HEK293 (cell line): ENCODE measurements around the gene GNB5.

Experiments used
- CTCF ChIA-PET: fragments of 350-600 bp; formaldehyde crosslinking; extraction: SDS; loops from one replicate; lab custom pipeline; 2021; ENCODE audit warnings: antibody characterized with exemption; lab: Yijun Ruan, JAX
- POLR2A ChIA-PET: fragments of 300-600 bp; formaldehyde crosslinking; extraction: SDS; loops from one replicate; lab custom pipeline; 2020; ENCODE audit warnings: antibody characterized with exemption, inconsistent platforms; lab: Yijun Ruan, JAX
- H3K27ac ChIP-seq: fragments of 200-500 bp; sonication (Bioruptor generic); 2 replicates; pipeline ENCODE4 v1.5.1; 2014; ENCODE audit warnings: low read depth, low read length, control low read depth, inconsistent platforms; ENCODE audit errors: extremely low read depth
- H3K36me3 ChIP-seq, 2 experiments: fragments of 200-500 bp in 1 of 2; sonication (Bioruptor generic) in 1 of 2; 1 replicate in 1 of 2; 2 replicates in 1 of 2; pipeline ENCODE4 v1.5.1; 2014 to 2017; ENCODE audit warnings: inconsistent platforms in 2 of 2, low read length in 2 of 2; ENCODE audit not compliant: control insufficient read depth in 2 of 2, insufficient read depth in 1 of 2
- H3K4me1 ChIP-seq: fragments of 200-500 bp; sonication (Bioruptor generic); 2 replicates; pipeline ENCODE4 v1.5.1; 2014; ENCODE audit warnings: mild to moderate bottlenecking, low read length, inconsistent platforms; ENCODE audit not compliant: control insufficient read depth, insufficient read depth
- H3K4me3 ChIP-seq: 2 replicates; pipeline ENCODE4 v1.5.1; 2011; ENCODE audit warnings: low read depth, mild to moderate bottlenecking, control low read depth, low read length, moderate library complexity
- H3K9me3 ChIP-seq: fragments of 200-500 bp; sonication (Bioruptor generic); 2 replicates; pipeline ENCODE4 v1.5.1; 2014; ENCODE audit warnings: low read depth, low read length, inconsistent platforms; ENCODE audit not compliant: control insufficient read depth, insufficient read depth
- GLI4 ChIP-seq: fragments of 450-650 bp; formaldehyde crosslinking; IDR thresholded peaks from 2 replicates; pipeline ENCODE4 v1.5.1; 2016; ENCODE audit warnings: missing biosample characterization, missing genetic modification characterization
- HOXA7 ChIP-seq: sonication (generic); formaldehyde crosslinking; IDR thresholded peaks from 2 replicates; pipeline ENCODE4 v1.8.1; 2022; ENCODE audit warnings: missing genetic modification reagents, borderline replicate concordance
- KLF16 ChIP-seq: fragments of 450-650 bp; formaldehyde crosslinking; IDR thresholded peaks from 2 replicates; pipeline ENCODE4 v1.5.1; 2017; ENCODE audit warnings: missing biosample characterization, missing genetic modification characterization
- KLF9 ChIP-seq: fragments of 450-650 bp; formaldehyde crosslinking; IDR thresholded peaks from 2 replicates; pipeline ENCODE4 v1.5.1; 2016; ENCODE audit warnings: missing biosample characterization, missing genetic modification characterization, low read depth
- ZBTB21 ChIP-seq: fragments of 450-650 bp; formaldehyde crosslinking; IDR thresholded peaks from 2 replicates; pipeline ENCODE4 v1.5.1; 2017; ENCODE audit warnings: missing biosample characterization, missing genetic modification characterization
- ZBTB26 ChIP-seq: fragments of 450-650 bp; formaldehyde crosslinking; optimal IDR thresholded peaks from 2 replicates; pipeline ENCODE3; 2016; ENCODE audit warnings: missing biosample characterization, mild to moderate bottlenecking, missing genetic modification characterization
- ZBTB44 ChIP-seq: fragments of 450-650 bp; IDR thresholded peaks from 2 replicates; pipeline ENCODE4 v1.5.1; 2018; ENCODE audit warnings: missing biosample characterization, mild to moderate bottlenecking, missing genetic modification characterization
- ZBTB8A ChIP-seq: fragments of 450-650 bp; formaldehyde crosslinking; IDR thresholded peaks from 2 replicates; pipeline ENCODE4 v1.5.1; 2016; ENCODE audit warnings: missing biosample characterization, missing genetic modification characterization
- ZNF132 ChIP-seq: fragments of 450-650 bp; formaldehyde crosslinking; IDR thresholded peaks from 2 replicates; pipeline ENCODE4 v1.5.1; 2017; ENCODE audit warnings: missing biosample characterization, missing genetic modification characterization, borderline replicate concordance
- ZNF138 ChIP-seq: fragments of 450-650 bp; formaldehyde crosslinking; IDR thresholded peaks from 2 replicates; pipeline ENCODE4 v1.5.1; 2016; ENCODE audit warnings: missing biosample characterization, missing genetic modification characterization, borderline replicate concordance
- ZNF155 ChIP-seq: fragments of 450-650 bp; formaldehyde crosslinking; IDR thresholded peaks from 2 replicates; pipeline ENCODE4 v1.5.1; 2016; ENCODE audit warnings: missing biosample characterization, missing genetic modification characterization
- ZNF175 ChIP-seq: fragments of 450-650 bp; formaldehyde crosslinking; IDR thresholded peaks from 2 replicates; pipeline ENCODE4 v1.5.1; 2016; ENCODE audit warnings: missing biosample characterization, missing genetic modification characterization
- ZNF184 ChIP-seq: fragments of 450-650 bp; IDR thresholded peaks from 2 replicates; pipeline ENCODE4 v1.5.1; 2018; ENCODE audit warnings: missing biosample characterization, mild to moderate bottlenecking, missing genetic modification characterization
- ZNF221 ChIP-seq: fragments of 450-650 bp; formaldehyde crosslinking; IDR thresholded peaks from 2 replicates; pipeline ENCODE4 v1.5.1; 2017; ENCODE audit warnings: missing biosample characterization, missing genetic modification characterization, borderline replicate concordance
- ZNF426 ChIP-seq: fragments of 450-650 bp; formaldehyde crosslinking; IDR thresholded peaks from 2 replicates; pipeline ENCODE4 v1.5.1; 2017; ENCODE audit warnings: missing biosample characterization, missing genetic modification characterization, mild to moderate bottlenecking, inconsistent platforms, moderate library complexity
- ZNF510 ChIP-seq: fragments of 450-650 bp; formaldehyde crosslinking; IDR thresholded peaks from 2 replicates; pipeline ENCODE4 v1.5.1; 2018; ENCODE audit warnings: mild to moderate bottlenecking, missing genetic modification characterization, missing biosample characterization; ENCODE audit not compliant: insufficient replicate concordance
- ZNF610 ChIP-seq: fragments of 450-650 bp; formaldehyde crosslinking; IDR thresholded peaks from 2 replicates; pipeline ENCODE4 v1.5.1; 2016; ENCODE audit warnings: missing biosample characterization, missing genetic modification characterization, borderline replicate concordance
- ZNF623 ChIP-seq: fragments of 450-650 bp; formaldehyde crosslinking; IDR thresholded peaks from 2 replicates; pipeline ENCODE4 v1.5.1; 2016; ENCODE audit warnings: missing biosample characterization, missing genetic modification characterization
- ZNF639 ChIP-seq: fragments of 450-650 bp; formaldehyde crosslinking; IDR thresholded peaks from 2 replicates; pipeline ENCODE4 v1.5.1; 2016; ENCODE audit warnings: missing biosample characterization, missing genetic modification characterization
- ZNF664 ChIP-seq: fragments of 450-650 bp; formaldehyde crosslinking; IDR thresholded peaks from 2 replicates; pipeline ENCODE4 v1.5.1; 2016; ENCODE audit warnings: missing biosample characterization, missing genetic modification characterization
- ZNF707 ChIP-seq: fragments of 450-650 bp; formaldehyde crosslinking; IDR thresholded peaks from 2 replicates; pipeline ENCODE4 v1.5.1; 2016; ENCODE audit warnings: missing biosample characterization, missing genetic modification characterization
- ZNF776 ChIP-seq: fragments of 450-650 bp; formaldehyde crosslinking; IDR thresholded peaks from 2 replicates; pipeline ENCODE4 v1.5.0; 2017; ENCODE audit warnings: missing biosample characterization, missing genetic modification characterization, borderline replicate concordance
- ZNF830 ChIP-seq: fragments of 450-650 bp; IDR thresholded peaks from 2 replicates; pipeline ENCODE4 v1.5.0; 2018; ENCODE audit warnings: missing biosample characterization, missing genetic modification characterization, low read depth, mild to moderate bottlenecking, moderate library complexity
- ZSCAN16 ChIP-seq: fragments of 450-650 bp; formaldehyde crosslinking; IDR thresholded peaks from 2 replicates; pipeline ENCODE4 v1.5.1; 2016; ENCODE audit warnings: missing biosample characterization, missing genetic modification characterization
- ZSCAN4 ChIP-seq: fragments of 450-650 bp; formaldehyde crosslinking; IDR thresholded peaks from 2 replicates; pipeline ENCODE4 v1.5.1; 2017; ENCODE audit warnings: missing biosample characterization, missing genetic modification characterization
- TF ChIP-seq, protein P1 (sequence below): fragments of 450-650 bp; formaldehyde crosslinking; IDR thresholded peaks from 2 replicates; pipeline ENCODE4 v1.5.1; 2016; ENCODE audit warnings: missing biosample characterization, missing genetic modification characterization

GNB5 gene

DNA sequence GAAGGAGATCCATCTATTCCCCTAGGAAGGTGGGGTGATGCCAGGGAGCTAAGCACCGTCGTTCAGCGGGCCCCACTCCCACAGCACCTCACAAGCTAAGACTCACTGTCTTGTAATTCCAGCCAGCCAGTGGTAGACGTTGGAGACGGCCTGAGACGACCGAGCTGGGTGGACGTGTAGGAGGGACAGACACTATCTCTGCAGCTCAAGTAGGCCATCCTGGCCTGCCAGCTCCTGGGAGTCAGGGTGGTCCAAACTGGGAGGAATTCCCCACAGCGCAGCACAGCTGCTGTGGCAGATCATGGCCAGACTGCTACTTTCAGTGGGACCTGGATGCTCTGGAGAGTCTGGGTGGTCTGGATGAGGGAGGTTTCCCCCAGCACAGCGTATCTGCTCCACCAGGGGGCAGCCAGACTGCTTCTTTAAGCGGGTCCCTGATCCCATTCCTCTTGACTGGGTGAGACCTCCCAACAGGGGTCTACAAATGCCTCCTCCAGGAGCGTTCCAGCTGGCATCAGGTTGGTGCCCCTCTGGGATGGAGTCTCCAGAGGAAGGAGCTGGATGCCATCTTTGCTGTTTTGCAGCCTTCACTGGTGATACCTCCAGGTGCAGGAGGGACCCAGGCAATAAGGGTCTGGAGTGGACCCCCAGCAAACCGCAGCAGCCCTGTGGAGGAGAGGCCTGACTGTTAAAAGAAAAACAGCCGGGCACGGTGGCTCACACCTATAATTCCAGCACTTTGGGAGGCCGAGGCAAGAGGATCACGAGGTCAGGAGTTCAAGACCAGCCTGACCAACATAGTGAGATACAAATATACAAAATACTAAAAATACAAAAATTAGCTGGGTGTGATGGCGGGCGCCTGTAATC is 27.6 kb downstream of the GNB5 start:
- no peaks in the 10 kb centered on the region for H3K4me1 ChIP-seq
- POLR2A ChIA-PET = no interaction called here
- no peak for TF ChIP-seq KLF16 (tag by site-specific recombination)
- no peak for TF ChIP-seq ZNF830 (tag by site-specific recombination)
- TF ChIP-seq ZNF426 = no peak
- TF ChIP-seq ZNF132 (tag by site-specific recombination) = no peak
- no peak for TF ChIP-seq ZBTB26 (tag by site-specific recombination)
- TF ChIP-seq ZNF184 (tag by site-specific recombination) = no peak
- TF ChIP-seq GLI4 = no peak
- TF ChIP-seq ZNF776 (tag by site-specific recombination) = no peak
- TF ChIP-seq ZNF510 (tag by site-specific recombination) = no peak
- no peak for TF ChIP-seq HOXA7 (CRISPR knock-in tag)
- TF ChIP-seq ZNF138 (tag by site-specific recombination) = no peak
- TF ChIP-seq ZBTB21 = no peak
- TF ChIP-seq ZBTB44 (tag by site-specific recombination) = no peak
- no peak for TF ChIP-seq ZBTB8A (tag by site-specific recombination)
- no peak for TF ChIP-seq ZNF639
- no peak for TF ChIP-seq ZSCAN4 (tag by site-specific recombination)
- no peak for TF ChIP-seq ZNF175
- no peak for TF ChIP-seq ZNF707 (tag by site-specific recombination)
- no peak overlapping the region for H3K4me3 ChIP-seq
- CTCF ChIA-PET = interaction anchor here (0.5 to 1.3 kb wide), 3 partner anchors 21 to 748 kb away, joined by 3 read pairs; no protein-coding TSS in a partner anchor
- H3K9me3 ChIP-seq = no peaks in the 10 kb centered on the region
- H3K27ac ChIP-seq = no peak overlapping the region
- H3K36me3 ChIP-seq = peaks cover 0 to 3% of the 10 kb centered on the region in 2 experiments; a peak in 1 of 3 replicates

DNA sequence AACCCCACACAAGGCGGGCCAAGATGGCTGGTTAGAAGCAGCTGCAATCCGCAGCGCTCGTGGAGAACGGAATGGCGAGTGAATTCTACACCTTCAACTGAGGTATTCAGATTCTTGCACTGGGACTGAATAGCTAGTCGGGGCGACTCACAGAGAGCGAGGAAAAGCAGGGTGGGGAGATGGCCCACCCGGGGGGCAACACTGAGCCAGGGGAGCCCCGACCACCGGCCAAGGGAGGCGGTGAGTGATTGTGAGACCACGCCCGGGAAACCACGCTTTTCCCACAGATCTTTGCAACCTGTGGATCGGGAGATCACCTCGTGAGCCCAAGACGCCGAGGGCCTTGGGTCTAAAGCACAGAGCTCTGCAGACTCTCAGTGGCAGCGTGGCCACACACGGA is 28.3 kb downstream of the GNB5 start:
- H3K4me1 ChIP-seq = no peaks in the 10 kb centered on the region
- no peaks in the 10 kb centered on the region for H3K9me3 ChIP-seq
- TF ChIP-seq ZSCAN16 (tag by site-specific recombination) (no peak), ZNF623 (tag by site-specific recombination) (no peak), ZNF155 (tag by site-specific recombination) (no peak), ZNF664 (tag by site-specific recombination) (no peak), ZNF610 (tag by site-specific recombination) (no peak), KLF9 (tag by site-specific recombination) (no peak), ZNF221 (tag by site-specific recombination) (no peak)
- TF ChIP-seq, protein P1, sequence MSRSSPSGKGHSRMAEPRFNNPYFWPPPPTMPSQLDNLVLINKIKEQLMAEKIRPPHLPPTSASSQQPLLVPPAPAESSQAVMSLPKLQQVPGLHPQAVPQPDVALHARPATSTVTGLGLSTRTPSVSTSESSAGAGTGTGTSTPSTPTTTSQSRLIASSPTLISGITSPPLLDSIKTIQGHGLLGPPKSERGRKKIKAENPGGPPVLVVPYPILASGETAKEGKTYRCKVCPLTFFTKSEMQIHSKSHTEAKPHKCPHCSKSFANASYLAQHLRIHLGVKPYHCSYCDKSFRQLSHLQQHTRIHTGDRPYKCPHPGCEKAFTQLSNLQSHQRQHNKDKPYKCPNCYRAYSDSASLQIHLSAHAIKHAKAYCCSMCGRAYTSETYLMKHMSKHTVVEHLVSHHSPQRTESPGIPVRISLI (tag by site-specific recombination) = no peak
- ChIA-PET CTCF (interaction anchor here (0.5 to 1.3 kb wide), 3 partner anchors 22 to 749 kb away, joined by 3 read pairs; no protein-coding TSS in a partner anchor), POLR2A (no interaction called here)
- H3K4me3 ChIP-seq = no peak overlapping the region
- peaks cover 0 to 3% of the 10 kb centered on the region in 2 experiments; a peak in 1 of 3 replicates for H3K36me3 ChIP-seq
- no peak overlapping the region for H3K27ac ChIP-seq
